WERI-Rb-1 (cell line): ENCODE data around the gene CD27.

Source experiments
- DNase-seq: peaks from one replicate; pipeline ENCODE4 v3.0.0-alpha.2; 2020
- H3K27ac ChIP-seq: fragments of 250-450 bp; sonication (Bioruptor Pico); 2 replicates; pipeline ENCODE4 v1.5.1; 2020; ENCODE audit warnings: mild to moderate bottlenecking, moderate library complexity
- H3K27me3 ChIP-seq: fragments of 250-450 bp; sonication (Bioruptor Pico); 2 replicates; pipeline ENCODE4 v1.5.1; 2021; ENCODE audit warnings: mild to moderate bottlenecking, low read depth, moderate library complexity; ENCODE audit not compliant: insufficient read depth, severe bottlenecking
- H3K36me3 ChIP-seq: fragments of 250-450 bp; sonication (Bioruptor Pico); 2 replicates; pipeline ENCODE4 v1.5.1; 2020; ENCODE audit warnings: mild to moderate bottlenecking, moderate library complexity
- H3K4me3 ChIP-seq: 2 replicates; pipeline ENCODE4 v1.5.1; 2011; ENCODE audit warnings: low read depth, mild to moderate bottlenecking, control low read depth, low read length
- H3K9me3 ChIP-seq: fragments of 250-450 bp; sonication (Bioruptor Pico); 2 replicates; pipeline ENCODE4 v1.5.1; 2021; ENCODE audit warnings: mild to moderate bottlenecking, moderate library complexity; ENCODE audit not compliant: severe bottlenecking
- TF ChIP-seq, protein P1 (sequence below): IDR thresholded peaks from 2 replicates; pipeline ENCODE4 v1.5.1; 2011; ENCODE audit warnings: low read depth, mild to moderate bottlenecking, control low read depth, inconsistent platforms, low read length

The CD27 gene

DNA sequence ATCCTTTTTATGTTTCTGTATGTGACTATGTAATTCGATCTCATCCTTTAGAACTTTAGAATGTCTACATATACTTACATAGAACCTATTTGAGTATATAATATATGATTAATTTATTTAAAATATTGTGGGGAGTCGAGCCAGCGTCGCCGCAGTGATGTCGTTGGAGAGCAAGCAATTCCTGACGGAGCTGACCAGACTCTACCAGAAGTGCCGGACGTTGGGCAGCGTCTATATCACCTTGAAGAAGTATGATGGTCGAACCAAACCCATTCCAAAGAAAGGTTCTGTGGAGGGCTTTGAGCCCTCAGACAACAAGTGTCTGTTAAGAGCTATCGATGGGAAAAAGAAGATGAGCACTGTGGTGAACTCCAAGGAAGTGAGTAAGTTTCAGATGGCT is 6.4 kb upstream of the CD27 start:
- TF ChIP-seq, protein P1, sequence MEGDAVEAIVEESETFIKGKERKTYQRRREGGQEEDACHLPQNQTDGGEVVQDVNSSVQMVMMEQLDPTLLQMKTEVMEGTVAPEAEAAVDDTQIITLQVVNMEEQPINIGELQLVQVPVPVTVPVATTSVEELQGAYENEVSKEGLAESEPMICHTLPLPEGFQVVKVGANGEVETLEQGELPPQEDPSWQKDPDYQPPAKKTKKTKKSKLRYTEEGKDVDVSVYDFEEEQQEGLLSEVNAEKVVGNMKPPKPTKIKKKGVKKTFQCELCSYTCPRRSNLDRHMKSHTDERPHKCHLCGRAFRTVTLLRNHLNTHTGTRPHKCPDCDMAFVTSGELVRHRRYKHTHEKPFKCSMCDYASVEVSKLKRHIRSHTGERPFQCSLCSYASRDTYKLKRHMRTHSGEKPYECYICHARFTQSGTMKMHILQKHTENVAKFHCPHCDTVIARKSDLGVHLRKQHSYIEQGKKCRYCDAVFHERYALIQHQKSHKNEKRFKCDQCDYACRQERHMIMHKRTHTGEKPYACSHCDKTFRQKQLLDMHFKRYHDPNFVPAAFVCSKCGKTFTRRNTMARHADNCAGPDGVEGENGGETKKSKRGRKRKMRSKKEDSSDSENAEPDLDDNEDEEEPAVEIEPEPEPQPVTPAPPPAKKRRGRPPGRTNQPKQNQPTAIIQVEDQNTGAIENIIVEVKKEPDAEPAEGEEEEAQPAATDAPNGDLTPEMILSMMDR: no peak
- Histone ChIP-seq H3K9me3 (no peaks in the 10 kb centered on the region), H3K4me3 (no peak overlapping the region), H3K36me3 (no peaks in the 10 kb centered on the region), H3K27me3 (no peaks in the 10 kb centered on the region), H3K27ac (no peak overlapping the region)
- DNase-seq: no peak

DNA sequence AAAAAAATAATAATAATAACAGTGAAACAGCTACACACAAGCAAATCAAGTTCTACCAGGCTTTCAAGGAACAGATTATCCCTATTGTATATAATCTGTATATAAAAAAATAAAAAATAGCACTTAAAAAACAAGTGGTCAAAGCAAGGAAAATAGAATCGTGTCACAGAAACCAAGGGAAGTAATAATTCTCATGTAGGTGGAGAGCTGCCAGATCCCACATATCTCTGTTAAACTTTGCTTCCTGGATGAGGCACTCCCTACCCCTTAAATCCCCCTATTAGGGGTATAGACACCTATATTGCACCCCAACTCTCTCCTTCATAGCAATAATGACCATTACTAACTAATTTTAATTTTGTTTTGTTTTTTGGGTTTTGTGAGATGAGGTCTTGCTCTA is 4.4 kb upstream of the CD27 start:
- Histone ChIP-seq H3K4me3 (no peak overlapping the region), H3K27ac (no peak overlapping the region), H3K9me3 (no peaks in the 10 kb centered on the region), H3K27me3 (no peaks in the 10 kb centered on the region), H3K36me3 (no peaks in the 10 kb centered on the region; the same call in 1 of the 2 replicates)
- no peak for DNase-seq
- TF ChIP-seq, protein P1: no peak

DNA sequence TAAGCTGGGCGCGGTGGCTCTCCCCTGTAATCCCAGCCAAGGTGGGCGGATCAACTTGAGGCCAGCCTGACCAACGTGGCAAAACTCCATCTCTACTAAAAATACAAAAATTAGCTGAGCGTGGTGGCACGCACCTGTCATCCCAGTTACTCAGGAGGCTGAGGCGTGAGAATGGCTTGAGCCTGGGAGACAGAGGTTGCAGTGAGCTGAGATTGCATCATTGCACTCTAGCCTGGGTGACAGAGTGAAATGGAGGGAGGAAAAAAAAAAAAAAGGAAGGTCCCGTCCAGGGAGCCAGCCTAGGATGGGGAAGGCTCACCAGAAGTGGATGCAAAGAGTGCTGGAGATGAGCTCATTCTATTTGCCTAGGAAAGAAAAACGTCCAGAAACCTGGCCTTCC is 1.9 kb upstream of the CD27 start:
- Histone ChIP-seq H3K27ac (no peak overlapping the region), H3K9me3 (no peaks in the 10 kb centered on the region), H3K4me3 (no peak overlapping the region), H3K36me3 (peaks cover under 1% of the 10 kb centered on the region; the same call in 1 of the 2 replicates), H3K27me3 (no peaks in the 10 kb centered on the region)
- no peak for DNase-seq
- TF ChIP-seq, protein P1: no peak

DNA sequence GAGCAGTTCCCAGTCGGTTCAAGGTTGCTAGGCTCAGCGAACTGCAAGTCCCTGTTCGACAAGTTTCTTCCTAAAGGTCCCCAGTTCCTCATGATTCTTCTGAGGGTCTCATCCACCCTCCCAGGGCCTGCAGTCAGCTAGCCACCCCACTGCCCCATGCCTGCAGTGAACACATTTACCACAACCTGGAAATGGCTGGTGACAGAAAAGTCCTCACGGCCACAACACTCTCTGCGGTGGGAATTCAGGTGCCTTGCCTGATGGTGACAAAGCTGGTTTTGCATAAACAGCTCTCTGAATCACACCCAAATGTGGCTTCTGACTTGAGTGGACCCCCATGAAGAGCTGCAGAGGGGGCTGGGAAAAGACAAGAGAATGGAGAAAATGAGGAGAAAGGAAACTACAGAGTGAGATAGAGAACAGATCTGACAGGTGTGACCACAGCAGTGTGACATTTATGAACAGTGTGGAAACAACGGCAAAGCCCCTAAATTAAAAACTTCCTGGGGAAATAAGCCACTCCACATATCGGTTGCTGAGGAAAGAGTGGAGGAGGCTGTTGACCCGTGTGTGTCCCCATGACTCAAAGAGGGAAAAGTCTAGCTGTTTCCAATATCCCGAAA is 1.3 kb upstream of the CD27 start:
- Histone ChIP-seq H3K4me3 (no peak overlapping the region), H3K36me3 (peaks cover 2% of the 10 kb centered on the region; the same call in 1 of the 2 replicates), H3K27me3 (no peaks in the 10 kb centered on the region), H3K27ac (no peak overlapping the region), H3K9me3 (no peaks in the 10 kb centered on the region)
- TF ChIP-seq, protein P1: no peak
- DNase-seq: no peak

GRCh38 chr12:6444031-6444430 is 724 bp upstream of the CD27 start:
- TF ChIP-seq, protein P1: no peak
- peaks cover 2% of the 10 kb centered on the region; the same call in 1 of the 2 replicates for H3K36me3 ChIP-seq
- H3K9me3 ChIP-seq: no peaks in the 10 kb centered on the region
- H3K27ac ChIP-seq: no peak overlapping the region
- no peak overlapping the region for H3K4me3 ChIP-seq
- no peaks in the 10 kb centered on the region for H3K27me3 ChIP-seq
- no peak for DNase-seq
